SH-SY5Y (cell line): ENCODE measurements around the gene CYTL1.

Source experiments
- GATA2 ChIP-seq: IDR thresholded peaks from 2 replicates; pipeline ENCODE4 v1.6.1; 2011; ENCODE audit warnings: mild to moderate bottlenecking, low read depth, low read length
- GATA3 ChIP-seq: IDR thresholded peaks from 2 replicates; pipeline ENCODE4 v1.6.1; 2011; ENCODE audit warnings: low read depth, mild to moderate bottlenecking, low read length, moderate library complexity

The CYTL1 gene

GRCh38 chr4:5020341-5020740, 1.1 kb upstream of the CYTL1 start:
- no peak for TF ChIP-seq GATA3
- no peak for TF ChIP-seq GATA2

DNA sequence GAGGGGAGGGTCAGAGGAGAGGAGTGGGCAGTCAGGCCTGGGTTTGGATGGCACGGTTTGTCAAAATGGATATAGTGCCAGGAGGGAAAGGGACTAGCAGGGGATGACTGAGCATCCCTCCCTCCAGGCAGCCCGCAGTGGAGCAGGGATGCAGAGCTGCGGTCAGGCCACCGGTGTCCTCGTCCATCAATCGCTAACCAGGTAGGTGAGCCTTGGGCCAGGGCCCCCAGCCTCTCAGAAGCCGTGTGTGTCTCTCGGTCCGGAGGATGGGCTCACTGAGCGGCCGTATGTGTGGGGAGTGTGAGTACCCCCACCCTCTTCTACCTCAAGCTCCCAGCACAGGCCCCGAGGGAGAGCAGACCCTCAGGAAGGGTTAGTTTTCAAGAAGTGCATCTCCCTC, 538 bp upstream of the CYTL1 start:
- TF ChIP-seq GATA2: no peak
- TF ChIP-seq GATA3: no peak

- TF ChIP-seq GATA2: no peak
- no peak for TF ChIP-seq GATA3
Observed at GRCh38 chr4:5018603-5019002, 655 bp downstream of the CYTL1 start.

GRCh38 chr4:5018096-5018495, 1.2 kb downstream of the CYTL1 start:
- TF ChIP-seq GATA3 (no peak), GATA2 (no peak)

DNA sequence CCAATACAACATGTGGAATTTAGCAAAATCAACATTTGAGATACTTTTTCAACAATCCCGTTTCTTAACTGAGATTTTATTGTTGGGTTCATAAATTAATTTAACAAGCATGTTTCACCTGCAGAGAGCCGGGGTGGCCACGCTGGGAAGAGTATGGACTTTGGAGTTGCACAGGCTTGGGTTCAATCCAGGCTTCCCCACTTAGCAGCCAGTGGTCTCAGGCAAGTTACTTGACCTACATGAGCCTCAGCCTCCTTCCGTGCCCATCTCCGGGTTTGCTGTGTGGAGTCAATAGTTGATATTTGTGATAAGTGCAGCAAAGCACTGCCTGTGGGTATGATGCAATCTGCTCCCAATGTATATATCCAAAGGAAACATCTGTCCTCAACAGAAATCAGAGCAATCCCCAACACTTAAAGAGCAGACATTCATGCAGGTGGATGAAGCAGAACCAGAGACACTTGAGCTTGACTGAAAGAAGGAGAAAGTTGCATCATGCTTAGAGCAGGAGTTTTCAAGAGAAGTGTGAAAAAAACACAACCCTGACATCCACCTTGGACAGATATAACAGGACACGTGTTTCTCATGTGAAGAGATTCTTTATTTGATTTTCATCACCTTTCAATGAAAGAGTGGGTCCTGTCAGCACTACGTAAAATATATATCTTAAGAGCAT, 5.1 kb downstream of the CYTL1 start:
- TF ChIP-seq GATA2 (no peak), GATA3 (no peak)

GRCh38 chr4:5012958-5013357, 6.3 kb downstream of the CYTL1 start:
- TF ChIP-seq GATA3: no peak
- TF ChIP-seq GATA2: no peak

DNA sequence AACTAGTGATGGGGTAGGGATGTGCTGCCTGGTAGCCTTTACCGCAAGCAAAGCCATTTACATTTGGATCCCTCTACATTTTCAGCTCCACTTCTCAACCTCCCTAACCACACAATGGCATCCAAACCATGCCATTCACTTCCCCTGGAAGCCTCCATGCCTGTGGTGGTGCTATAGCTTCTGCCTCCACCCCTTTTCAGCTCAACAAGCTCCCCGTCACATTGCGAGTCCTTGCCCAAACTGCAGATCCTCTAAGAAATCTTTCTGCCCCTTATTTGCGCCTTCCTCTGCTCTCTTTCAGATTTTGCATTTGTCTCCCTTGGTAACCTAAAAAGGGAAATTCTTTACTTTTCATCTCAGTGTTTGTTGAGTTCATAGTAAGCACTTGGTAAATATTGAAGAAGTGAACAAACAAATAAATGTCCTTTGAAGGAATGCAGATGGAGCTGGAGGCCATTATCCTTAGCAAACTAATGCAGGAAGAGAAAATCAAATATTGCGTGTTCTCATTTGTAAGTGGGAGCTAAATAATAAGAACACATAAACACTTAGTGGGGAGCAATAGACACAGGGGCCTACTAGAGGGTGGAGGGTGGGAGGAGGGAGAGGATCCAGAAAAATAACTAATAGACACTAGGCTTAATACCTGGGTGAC, 6.9 kb downstream of the CYTL1 start:
- TF ChIP-seq GATA3 (no peak), GATA2 (no peak)

DNA sequence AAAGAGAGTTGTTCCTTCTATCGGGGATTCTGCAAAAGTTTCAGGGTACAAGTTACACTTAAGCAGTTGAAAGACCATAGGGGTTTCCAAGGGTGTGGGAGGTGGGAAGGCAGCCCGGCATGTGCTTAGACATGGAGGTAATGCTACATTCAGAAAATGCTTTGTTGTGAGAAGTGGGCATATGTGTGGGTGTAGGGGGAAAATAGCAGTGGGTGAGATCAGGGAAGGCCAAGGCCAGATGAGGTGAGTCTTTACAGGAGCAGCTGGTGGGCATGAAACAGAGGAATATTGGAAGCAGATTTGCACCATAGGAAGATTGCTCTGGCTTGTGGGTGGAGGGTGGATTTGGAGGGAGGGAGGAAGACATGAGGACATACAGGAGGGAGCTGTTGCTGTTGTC, 8.3 kb downstream of the CYTL1 start:
- no peak for TF ChIP-seq GATA2
- TF ChIP-seq GATA3: no peak

DNA sequence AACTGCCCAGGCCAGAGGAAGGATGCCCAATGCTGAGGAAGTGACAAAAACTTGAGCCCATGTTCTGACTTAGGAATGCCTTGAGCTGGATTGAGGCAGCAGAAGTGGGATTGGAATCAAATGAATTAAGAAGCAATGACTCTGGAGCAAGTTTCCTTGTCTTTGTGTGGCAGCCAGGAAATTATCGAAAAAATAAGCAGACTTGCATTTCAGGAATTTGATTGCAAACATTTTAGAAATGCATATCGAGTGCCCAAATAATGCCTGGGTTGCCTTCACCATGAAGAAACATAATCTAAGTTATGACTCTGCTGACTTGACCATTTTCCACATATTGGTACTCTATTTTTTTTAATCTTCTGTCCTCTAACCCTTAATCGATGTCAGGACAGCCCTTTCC, 9.5 kb downstream of the CYTL1 start:
- TF ChIP-seq GATA3: no peak
- no peak for TF ChIP-seq GATA2

GRCh38 chr4:5004496-5004895, 14.8 kb downstream of the CYTL1 start:
- TF ChIP-seq GATA2 (no peak), GATA3 (no peak)

- TF ChIP-seq GATA2: no peak
- no peak for TF ChIP-seq GATA3
Observed at GRCh38 chr4:5003918-5004317, 15.3 kb downstream of the CYTL1 start.

GRCh38 chr4:5003372-5003857, 15.8 kb downstream of the CYTL1 start:
- TF ChIP-seq GATA2 (peak; percentile 47), GATA3 (no peak)

DNA sequence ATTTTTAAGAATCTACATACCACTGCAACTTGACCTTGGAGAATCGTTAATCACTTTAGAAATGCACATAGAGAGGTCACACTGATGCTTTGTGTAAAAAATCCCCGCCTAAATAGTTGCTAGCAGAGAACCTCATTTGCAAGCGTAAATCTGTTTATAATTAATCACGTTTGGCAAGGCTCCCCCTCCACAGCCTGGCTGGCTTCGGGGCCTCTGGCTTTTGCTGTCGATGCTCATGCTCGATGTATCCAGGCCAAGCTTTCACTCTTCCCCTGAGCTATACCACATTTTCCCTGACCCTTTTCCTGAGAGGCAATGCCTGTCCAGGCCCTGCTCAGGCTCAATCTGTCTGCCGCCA, 23.4 kb downstream of the CYTL1 start:
- no peak for TF ChIP-seq GATA2
- no peak for TF ChIP-seq GATA3

GRCh38 chr4:4995103-4995907, 24.0 kb downstream of the CYTL1 start:
- TF ChIP-seq GATA3 (no peak), GATA2 (no peak)
